OCI-LY7 (cell line): ENCODE data around the gene MRPL46.

Source experiments
- CTCF ChIP-seq: fragments of 200-600 bp; sonication (generic); conservative IDR thresholded peaks from 2 replicates; pipeline ENCODE4 v1.5.1; 2014; ENCODE audit warnings: mild to moderate bottlenecking, antibody characterized with exemption, low read length, moderate library complexity, mixed read lengths
- EZH2phosphoT487 ChIP-seq: fragments of 200-600 bp; sonication (generic); IDR thresholded peaks from 2 replicates; pipeline ENCODE4 v1.6.1; 2018; ENCODE audit warnings: low read depth, borderline replicate concordance, mild to moderate bottlenecking, mixed run types, antibody characterized with exemption, low read length, moderate library complexity, mixed read lengths

DNA sequence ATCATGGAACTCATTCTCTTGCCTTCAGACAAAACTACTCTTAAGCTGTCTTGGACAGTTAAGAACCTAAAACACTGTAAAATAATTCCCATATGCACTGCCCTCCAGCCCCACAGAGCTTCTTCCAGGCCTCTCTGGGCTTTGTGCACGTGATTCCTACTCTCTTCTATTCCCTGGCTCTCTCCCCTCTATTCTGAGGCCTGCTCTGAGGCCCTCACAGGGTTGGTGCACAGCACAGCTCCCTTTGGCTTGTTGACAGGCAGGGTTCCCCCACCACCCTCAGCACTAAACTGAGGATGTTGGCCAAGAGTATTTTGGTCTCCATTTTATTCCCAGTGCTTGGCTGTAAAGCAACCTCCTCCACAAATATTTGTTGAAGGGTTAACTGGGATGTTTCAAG is 13.5 kb downstream of the MRPL46 start:
- no peak for TF ChIP-seq CTCF
- TF ChIP-seq EZH2phosphoT487 = no peak
